Sigmoid colon (tissue), 7 donors: ENCODE data around the gene NCS1. TPM values are rescaled to one million over a fixed set of nuclear protein-coding genes. Genes with fewer than 3 reads are reported as not detected.
A peak's percentile ranks its signal among the peaks of the same experiment; 100 is the strongest.

ENCODE experiments used
- DNase-seq: peaks from one replicate; pipeline ENCODE4 v3.0.0-alpha.2; 2019
- H3K27ac ChIP-seq, 4 donors: fragments of 200-600 bp; sonication (generic); one replicate each; pipeline ENCODE4 v1.5.1; 2016 to 2019; ENCODE audit warnings: mild to moderate bottlenecking in 1 of 4
- H3K27me3 ChIP-seq, 3 donors: fragments of 200-600 bp; sonication (generic); one replicate each; pipeline ENCODE4 v1.5.1; 2019; ENCODE audit warnings: mild to moderate bottlenecking in 1 of 3
- H3K36me3 ChIP-seq, 4 donors: fragments of 200-600 bp; sonication (generic); one replicate each; pipeline ENCODE4 v1.5.1; 2016 to 2019
- H3K4me1 ChIP-seq, 4 donors: fragments of 200-600 bp; sonication (generic); one replicate each; pipeline ENCODE4 v1.5.1; 2017 to 2019
- H3K4me3 ChIP-seq, 4 donors: fragments of 200-600 bp; sonication (generic); one replicate each; pipeline ENCODE4 v1.5.1; 2017 to 2019; ENCODE audit warnings: mild to moderate bottlenecking in 2 of 4, moderate library complexity in 1 of 4
- H3K9me3 ChIP-seq, 4 donors: fragments of 200-600 bp in 3 of 4; sonication (generic) in 3 of 4; one replicate each; pipeline versions ENCODE4 v1.5.1 to v1.6.1; 2013 to 2019
- CTCF ChIP-seq, 4 experiments: fragments of 450-650 bp in 3 of 4; fragments of 200-600 bp in 1 of 4; IDR thresholded peaks; one replicate each; pipeline ENCODE4 v1.5.1; 2016 to 2019; ENCODE audit warnings: antibody characterized with exemption in 4 of 4, mild to moderate bottlenecking in 3 of 4, moderate library complexity in 2 of 4
- EP300 ChIP-seq, 4 donors: sonication (generic); formaldehyde crosslinking; IDR thresholded peaks; one replicate each; pipeline ENCODE4 v1.6.1; 2017; ENCODE audit warnings: antibody characterized with exemption in 4 of 4
- POLR2A ChIP-seq, 2 donors: fragments of 450-650 bp; IDR thresholded peaks; one replicate each; pipeline ENCODE4 v1.6.1; 2016; ENCODE audit warnings: antibody characterized with exemption in 2 of 2, mild to moderate bottlenecking in 2 of 2, moderate library complexity in 2 of 2
- POLR2AphosphoS5 ChIP-seq, 4 donors: sonication (generic); formaldehyde crosslinking; IDR thresholded peaks; one replicate each; pipeline ENCODE4 v1.6.1; 2017; ENCODE audit warnings: antibody characterized with exemption in 4 of 4
- WGBS, 2 donors: extraction: QIAGEN DNeasy Blood & Tissue Kit; methylation state at CpG; one replicate each; pipeline ENCODE4 v1.1.7; 2013; 5-methylcytosine and 5-hydroxymethylcytosine counted together
- intact Hi-C: fragments of 100-400 bp; cut with DNase I; formaldehyde crosslinking; loops from one replicate; pipeline ENCODE4 v1.15.1; 2023
- polyA plus RNA-seq, 3 donors: library from polyadenylated mRNA; stranded (reverse); fragments of 200-250 nt; gene quantifications; one replicate each; pipeline ENCODE4 v1.2.3, GENCODE V29; 2013
- total RNA-seq, 4 donors: library from RNA; depleted of rRNA; stranded (reverse); fragments of >200 nt; gene quantifications; one replicate each; pipeline ENCODE4 v1.1.0, GENCODE V29; 2016
- donor health status: healthy with polysubstance abuse.
- donor health status: Bipolar disorder and iron deficiency.
- donor health status: healthy.

Gene NCS1
- total and polyA plus RNA-seq, 7 donors = 0.69 to 133 (median 78.5) TPM

GRCh38 chr9:130173666-130173983, 1.4 kb downstream of the NCS1 start:
- intact Hi-C loops = loop anchor here (1.0 to 5.0 kb wide), 3 partner anchors 35 to 121 kb away; partner anchors contain the start of gene GPR107
- no peaks in the 10 kb centered on the region for H3K36me3 ChIP-seq
- peak; percentile 83 for DNase-seq
- H3K4me3 ChIP-seq = peak overlapping the region; percentile 69 to 95 (median 82)
- TF ChIP-seq POLR2AphosphoS5 (IDR thresholded peaks at IDR 0.05) (peak in 2 of 4 donors; percentile 27 to 48), CTCF (IDR thresholded peaks at IDR 0.05) (peak in 1 of 4 experiments; percentile 14), EP300 (IDR thresholded peaks at IDR 0.05) (no peak), POLR2A (IDR thresholded peaks at IDR 0.05) (peak in 1 of 2 donors; percentile 5)
- no peaks in the 10 kb centered on the region for H3K9me3 ChIP-seq
- WGBS, 2 donors = 70 to 90% methylated on average over 9 of the region's 9 CpGs
- H3K27me3 ChIP-seq = no peaks in the 10 kb centered on the region
- H3K4me1 ChIP-seq = peaks cover 0 to 61% (median 58%) of the 10 kb centered on the region in 4 donors
- H3K27ac ChIP-seq = peak overlapping the region; percentile 94 to 99 (median 97)

DNA sequence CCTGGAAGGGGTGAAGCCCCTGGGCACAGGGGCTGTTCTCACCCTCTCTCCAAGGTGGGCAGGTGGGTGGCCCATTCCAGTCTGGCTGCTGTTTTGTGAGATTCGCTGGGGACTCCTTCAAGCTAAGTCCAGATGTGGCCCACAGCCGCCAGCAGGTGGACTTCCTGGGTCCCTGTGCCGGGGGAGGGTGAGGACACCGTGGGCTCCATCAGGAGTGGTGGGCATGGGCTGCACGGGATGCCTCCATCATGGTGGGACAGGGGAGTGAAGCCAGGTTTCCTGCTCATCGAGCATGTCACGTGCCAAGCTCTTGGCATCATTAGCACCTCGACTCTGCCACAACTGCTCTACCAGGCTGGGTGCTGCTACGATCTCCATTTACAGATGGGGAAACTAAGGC, 1.8 kb downstream of the NCS1 start:
- peak; percentile 75 for DNase-seq
- no peaks in the 10 kb centered on the region for H3K9me3 ChIP-seq
- no peaks in the 10 kb centered on the region for H3K27me3 ChIP-seq
- TF ChIP-seq EP300 (IDR thresholded peaks at IDR 0.05) (no peak), POLR2A (IDR thresholded peaks at IDR 0.05) (no peak), POLR2AphosphoS5 (IDR thresholded peaks at IDR 0.05) (peak in 1 of 4 donors; percentile 28), CTCF (IDR thresholded peaks at IDR 0.05) (no peak)
- peak overlapping the region; percentile 94 to 99 (median 97) for H3K27ac ChIP-seq
- 92 to 94% methylated on average over 9 of the region's 9 CpGs for WGBS, 2 donors
- intact Hi-C loops = loop anchor here (2.0 to 5.0 kb wide), 2 partner anchors 61 to 122 kb away; partner anchors contain the start of gene GPR107
- peak overlapping the region; percentile 69 to 95 (median 82) for H3K4me3 ChIP-seq
- H3K36me3 ChIP-seq = no peaks in the 10 kb centered on the region
- peaks cover 0 to 61% (median 59%) of the 10 kb centered on the region in 4 donors for H3K4me1 ChIP-seq

GRCh38 chr9:130174920-130175321, 2.7 kb downstream of the NCS1 start:
- peak; percentile 60 to 85 (median 68) for TF ChIP-seq POLR2AphosphoS5 (IDR thresholded peaks at IDR 0.05)
- TF ChIP-seq EP300 (IDR thresholded peaks at IDR 0.05) = peak in 2 of 4 donors; percentile 6 to 80
- TF ChIP-seq CTCF (IDR thresholded peaks at IDR 0.05) = peak in 1 of 4 experiments; percentile 16
- TF ChIP-seq POLR2A (IDR thresholded peaks at IDR 0.05) = peak in 1 of 2 donors; percentile 39
- Histone ChIP-seq H3K36me3 (no peaks in the 10 kb centered on the region), H3K4me1 (peaks cover 0 to 70% (median 63%) of the 10 kb centered on the region in 4 donors), H3K9me3 (no peaks in the 10 kb centered on the region), H3K4me3 (peak overlapping the region in 3 of 4 donors; percentile 13 to 95 (median 70)), H3K27ac (peak overlapping the region; percentile 94 to 99 (median 97)), H3K27me3 (no peaks in the 10 kb centered on the region)
- intact Hi-C loops = loop anchor here (2.0 to 5.0 kb wide), 2 partner anchors 62 to 123 kb away; partner anchors contain the start of gene GPR107
- DNase-seq = peak; percentile 95
- WGBS, 2 donors = 76 to 85% methylated on average over 8 of the region's 8 CpGs

GRCh38 chr9:130175355-130175754, 3.2 kb downstream of the NCS1 start:
- peak; percentile 75 for DNase-seq
- Histone ChIP-seq H3K9me3 (no peaks in the 10 kb centered on the region), H3K4me1 (peaks cover 0 to 74% (median 64%) of the 10 kb centered on the region in 4 donors), H3K27me3 (no peaks in the 10 kb centered on the region), H3K4me3 (peak overlapping the region in 1 of 4 donors; percentile 13), H3K27ac (peak overlapping the region; percentile 94 to 99 (median 97)), H3K36me3 (no peaks in the 10 kb centered on the region)
- 84 to 85% methylated on average over 9 of the region's 9 CpGs for WGBS, 2 donors
- no peak for TF ChIP-seq POLR2A (IDR thresholded peaks at IDR 0.05)
- TF ChIP-seq CTCF (IDR thresholded peaks at IDR 0.05) = no peak
- no peak for TF ChIP-seq POLR2AphosphoS5 (IDR thresholded peaks at IDR 0.05)
- TF ChIP-seq EP300 (IDR thresholded peaks at IDR 0.05) = no peak
- intact Hi-C loops = loop anchor here (2.0 kb wide), 1 partner anchor 63 kb away; no protein-coding TSS in a partner anchor
